ENCODE measurements around the gene AEN.
"Not testable (repeated sequence)": the region's sequence is repeated elsewhere in the genome, so short reads cannot be mapped to it uniquely, and the experiment has no call there.

The AEN gene

GRCh38 chr15:88630798-88631463 lies 9.8 kb downstream of the AEN start:
- DNase-seq (ENCODE audit: low read depth in 1 of 2, low spot score in 1 of 2), result no peak

- DNase-seq (ENCODE audit: low read depth in 1 of 2, low spot score in 1 of 2), result no peak
These were observed 10.4 kb downstream of the AEN start for GRCh38 chr15:88631464-88632028.

GRCh38 chr15:88632797-88633196 lies 11.7 kb downstream of the AEN start:
- not testable (repeated sequence) for DNase-seq (ENCODE audit: low read depth in 1 of 2, low spot score in 1 of 2)

- DNase-seq (ENCODE audit: low read depth in 1 of 2, low spot score in 1 of 2), result no peak
These were observed 13.3 kb downstream of the AEN start for GRCh38 chr15:88634449-88634848.

GRCh38 chr15:88635318-88635717 lies 14.2 kb downstream of the AEN start:
- no peak for DNase-seq (ENCODE audit: low read depth in 1 of 2, low spot score in 1 of 2)

- peak in 1 of 2 donors; percentile 49 for DNase-seq (ENCODE audit: low read depth in 1 of 2, low spot score in 1 of 2)
These were observed 14.9 kb downstream of the AEN start for GRCh38 chr15:88636050-88636449.

GRCh38 chr15:88636654-88637053 lies 15.5 kb downstream of the AEN start:
- DNase-seq (ENCODE audit: low read depth in 1 of 2, low spot score in 1 of 2), result no peak

GRCh38 chr15:88637436-88637835 lies 16.3 kb downstream of the AEN start:
- no peak for DNase-seq (ENCODE audit: low read depth in 1 of 2, low spot score in 1 of 2)

- no peak for DNase-seq (ENCODE audit: low read depth in 1 of 2, low spot score in 1 of 2)
These were observed 16.9 kb downstream of the AEN start for GRCh38 chr15:88637841-88638625.

GRCh38 chr15:88638626-88639372 lies 17.7 kb downstream of the AEN start, which contains the start of gene ISG20:
TSS of gene ISG20 (plus strand) at chr15:88639016. CDS start at chr15:88639367, 351 bp downstream.
- peak; percentile 89 to 96 for DNase-seq (ENCODE audit: low read depth in 1 of 2, low spot score in 1 of 2)

- DNase-seq (ENCODE audit: low read depth in 1 of 2, low spot score in 1 of 2), result no peak
These were observed 20.9 kb downstream of the AEN start for GRCh38 chr15:88641959-88642452.

GRCh38 chr15:88642514-88642913 lies 21.4 kb downstream of the AEN start:
- DNase-seq (ENCODE audit: low read depth in 1 of 2, low spot score in 1 of 2), result not testable (repeated sequence)

- no peak for DNase-seq (ENCODE audit: low read depth in 1 of 2, low spot score in 1 of 2)
These were observed 23.6 kb downstream of the AEN start for GRCh38 chr15:88644741-88645140.

GRCh38 chr15:88645171-88646087 lies 24.3 kb downstream of the AEN start:
- no peak for DNase-seq (ENCODE audit: low read depth in 1 of 2, low spot score in 1 of 2)

GRCh38 chr15:88646088-88646405 lies 24.9 kb downstream of the AEN start:
- DNase-seq (ENCODE audit: low read depth in 1 of 2, low spot score in 1 of 2), result no peak

GRCh38 chr15:88646951-88647350 lies 25.8 kb downstream of the AEN start:
- DNase-seq (ENCODE audit: low read depth in 1 of 2, low spot score in 1 of 2), result no peak

- DNase-seq (ENCODE audit: low read depth in 1 of 2, low spot score in 1 of 2), result no peak
These were observed 26.4 kb downstream of the AEN start for GRCh38 chr15:88647351-88648105.

GRCh38 chr15:88648357-88649214 lies 27.4 kb downstream of the AEN start:
- no peak for DNase-seq (ENCODE audit: low read depth in 1 of 2, low spot score in 1 of 2)

- peak; percentile 40 to 65 for DNase-seq (ENCODE audit: low read depth in 1 of 2, low spot score in 1 of 2)
These were observed 28.2 kb downstream of the AEN start for GRCh38 chr15:88649286-88649733.

All from stimulated activated CD4-positive, alpha-beta T cell treated with anti-CD3 and anti-CD28 coated beads, Interleukin-15, amount 100 ng/mL, for 1 hour (primary cell).